ENCODE measurements around the gene ADA. TPM values are rescaled to one million over a fixed set of nuclear protein-coding genes. Genes with fewer than 3 reads are reported as not detected.
A peak's percentile ranks its signal among the peaks of the same experiment; 100 is the strongest.

The ADA gene
- polyA plus RNA-seq, 1 donor: 7.3 TPM

DNA sequence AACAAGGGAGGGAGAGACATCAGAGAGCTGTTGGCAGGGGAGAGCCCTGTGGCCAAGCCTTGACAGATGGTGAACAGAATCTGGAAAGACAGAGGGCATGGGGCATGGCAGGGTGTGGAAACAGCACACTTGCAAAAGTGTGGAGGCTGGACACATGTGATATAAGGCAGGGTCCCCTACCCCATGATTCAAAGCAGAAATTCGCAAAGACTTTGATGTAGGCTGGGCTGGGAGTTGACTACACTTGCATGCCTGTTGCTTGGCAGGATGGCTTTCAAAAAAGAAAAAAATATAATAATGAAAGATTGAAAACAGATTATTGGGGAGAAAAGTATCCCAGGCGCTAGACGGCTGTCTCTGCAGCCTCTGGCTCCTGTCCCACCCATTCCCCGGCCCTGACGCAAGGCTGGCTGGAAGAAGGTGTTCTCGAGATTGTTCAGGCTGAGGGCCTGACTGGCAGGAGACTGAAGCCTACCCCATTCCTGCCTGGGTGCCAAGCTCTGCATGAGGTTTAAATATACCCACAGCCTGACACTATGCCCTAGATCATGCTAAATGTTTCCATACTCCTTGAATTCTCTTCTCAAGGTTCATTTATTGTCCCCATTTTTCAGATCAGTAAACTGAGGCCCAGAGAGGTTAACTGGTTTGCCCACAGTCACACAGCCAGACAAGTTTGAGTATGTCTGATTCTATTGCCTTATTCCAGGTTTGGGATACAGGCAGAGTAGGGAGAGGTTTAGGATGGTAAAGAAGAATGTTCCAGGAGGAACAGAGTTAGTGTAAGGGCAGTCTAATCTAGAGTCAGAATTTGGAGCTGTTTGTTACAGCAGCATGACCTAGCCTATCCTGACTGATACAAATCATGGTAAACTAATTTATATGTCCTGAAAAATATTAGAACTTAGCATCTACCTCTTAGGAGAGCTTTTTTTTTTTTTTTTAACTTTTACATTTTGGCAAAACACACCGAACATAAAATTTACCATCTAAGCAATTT lies 40.2 kb upstream of the ADA start:
- Histone ChIP-seq H3K27ac (ENCODE audit: low read length) (peak overlapping the region; percentile 57), H3K4me3 (ENCODE audit: low read length) (no peak overlapping the region), H3K9me3 (ENCODE audit: control insufficient read depth, low read depth, low read length) (no peaks in the 10 kb centered on the region), H3K4me1 (ENCODE audit: control insufficient read depth, insufficient read depth, low read length) (peaks cover 16% of the 10 kb centered on the region), H3K27me3 (ENCODE audit: control insufficient read depth, insufficient read depth, low read length) (no peaks in the 10 kb centered on the region), H3K36me3 (ENCODE audit: control insufficient read depth, insufficient read depth, low read length) (no peaks in the 10 kb centered on the region)
- DNase-seq: no peak
- 100% methylated on average over 3 of the region's 7 CpGs for WGBS (ENCODE audit: insufficient coverage, low lambda C conversion rate)

DNA sequence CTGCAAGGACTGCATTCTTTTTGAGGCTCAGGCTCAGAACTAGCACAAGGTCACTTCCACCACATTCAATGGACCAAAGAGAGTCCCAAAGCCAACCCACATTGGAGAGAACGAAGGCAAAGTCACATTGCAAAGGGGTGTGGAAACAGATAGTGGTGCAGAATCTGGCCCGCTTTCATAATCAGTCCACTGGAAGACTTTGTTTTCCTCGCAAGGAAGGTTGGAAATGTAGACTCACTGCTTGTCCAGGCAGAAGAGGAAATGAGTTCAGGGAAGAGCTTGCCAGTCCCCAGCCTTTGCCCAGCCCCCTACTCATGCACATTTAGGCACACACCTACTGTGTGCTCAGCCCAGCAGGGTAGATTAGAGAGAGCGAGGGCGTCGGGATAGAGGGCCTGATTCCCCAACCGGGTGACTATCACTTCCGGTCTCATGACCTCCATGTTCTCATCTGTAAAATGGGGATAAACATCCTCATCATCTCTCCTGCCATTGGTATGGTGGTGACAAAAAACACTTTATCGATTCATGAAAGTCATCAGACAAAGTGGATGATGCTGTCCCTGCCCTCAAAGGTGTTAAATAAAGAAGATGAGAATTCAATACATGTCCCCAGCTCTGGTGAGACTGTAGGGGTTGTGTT lies 39.4 kb upstream of the ADA start:
- no CpG with 5 or more reads among the region's 9 CpGs for WGBS (ENCODE audit: insufficient coverage, low lambda C conversion rate)
- Histone ChIP-seq H3K4me3 (ENCODE audit: low read length) (no peak overlapping the region), H3K27ac (ENCODE audit: low read length) (no peak overlapping the region), H3K4me1 (ENCODE audit: control insufficient read depth, insufficient read depth, low read length) (peaks cover 16% of the 10 kb centered on the region), H3K9me3 (ENCODE audit: control insufficient read depth, low read depth, low read length) (no peaks in the 10 kb centered on the region), H3K27me3 (ENCODE audit: control insufficient read depth, insufficient read depth, low read length) (no peaks in the 10 kb centered on the region), H3K36me3 (ENCODE audit: control insufficient read depth, insufficient read depth, low read length) (no peaks in the 10 kb centered on the region)
- peak in 1 of 2 donors; percentile 35 for DNase-seq

DNA sequence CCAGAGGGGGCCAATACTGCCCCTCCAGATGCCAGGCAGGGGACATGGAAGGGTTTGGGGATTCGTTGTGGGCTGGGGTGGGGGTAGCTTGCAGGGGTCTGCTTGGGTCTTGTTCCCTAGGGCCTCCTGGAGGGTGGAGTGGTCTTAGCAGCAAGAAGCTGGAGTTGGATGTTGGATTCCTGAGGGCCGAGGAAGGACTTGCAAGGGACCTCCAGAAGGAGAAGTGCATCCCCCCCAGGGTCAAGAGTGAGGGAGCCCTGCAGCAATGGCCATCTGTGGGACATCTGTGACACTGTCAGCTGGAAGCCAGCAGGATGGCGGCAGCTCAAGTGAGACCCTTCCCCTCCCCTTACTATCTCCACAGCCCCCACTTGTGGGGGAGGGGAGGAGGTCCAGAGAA lies 38.3 kb upstream of the ADA start:
- peaks cover 19% of the 10 kb centered on the region for H3K4me1 ChIP-seq (ENCODE audit: control insufficient read depth, insufficient read depth, low read length)
- H3K27ac ChIP-seq (ENCODE audit: low read length): no peak overlapping the region
- H3K27me3 ChIP-seq (ENCODE audit: control insufficient read depth, insufficient read depth, low read length): no peaks in the 10 kb centered on the region
- WGBS (ENCODE audit: insufficient coverage, low lambda C conversion rate): no CpG with 5 or more reads among the region's 3 CpGs
- H3K36me3 ChIP-seq (ENCODE audit: control insufficient read depth, insufficient read depth, low read length): no peaks in the 10 kb centered on the region
- H3K9me3 ChIP-seq (ENCODE audit: control insufficient read depth, low read depth, low read length): no peaks in the 10 kb centered on the region
- no peak for DNase-seq
- no peak overlapping the region for H3K4me3 ChIP-seq (ENCODE audit: low read length)

DNA sequence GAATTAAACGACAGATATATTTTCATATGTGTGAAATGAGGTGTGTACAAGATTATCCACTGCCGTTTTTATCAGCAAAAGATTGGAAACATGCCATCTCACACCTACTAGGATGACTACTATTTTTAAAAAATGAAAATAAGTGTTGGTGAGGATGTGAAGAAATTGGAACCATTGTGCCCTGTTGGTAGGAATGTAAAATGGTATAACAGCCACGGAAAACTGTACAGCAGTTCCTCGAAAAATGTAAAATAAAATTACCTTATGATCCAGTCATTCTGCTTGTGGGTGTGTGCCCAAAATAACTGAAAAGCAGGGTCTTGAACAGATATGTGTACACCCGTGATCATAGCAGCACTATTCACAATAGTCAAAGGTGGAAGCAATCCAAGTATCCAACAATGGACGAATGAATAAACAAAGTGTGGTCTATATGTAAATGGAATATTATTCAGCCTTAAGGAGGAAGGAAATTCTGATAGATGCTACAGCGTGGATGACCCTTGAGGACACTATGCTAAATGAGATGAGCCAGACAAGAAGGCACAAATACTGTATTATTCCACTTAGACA lies 36.6 kb upstream of the ADA start:
- no peak overlapping the region for H3K4me3 ChIP-seq (ENCODE audit: low read length)

DNA sequence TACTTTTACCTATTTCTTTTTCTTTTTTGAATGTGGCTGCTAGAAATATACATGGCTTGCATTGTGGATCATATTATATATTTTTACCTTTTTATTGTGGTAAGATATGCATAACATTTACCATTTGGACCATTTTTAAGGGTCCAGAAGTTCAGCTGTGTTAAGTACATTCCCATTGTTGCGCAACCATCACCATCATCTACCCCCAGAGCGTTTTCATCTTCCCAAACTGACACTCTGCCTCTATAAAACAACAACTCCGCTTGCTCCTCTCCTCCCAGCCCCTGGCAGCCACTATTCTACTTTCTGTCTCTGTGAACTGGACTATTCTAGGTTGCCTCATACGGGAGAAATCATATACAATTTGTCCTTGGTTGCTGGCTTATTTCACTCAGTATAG lies 35.4 kb upstream of the ADA start:
- WGBS (ENCODE audit: insufficient coverage, low lambda C conversion rate): 80% methylated on average over 1 of the region's 4 CpGs
- Histone ChIP-seq H3K4me1 (ENCODE audit: control insufficient read depth, insufficient read depth, low read length) (peaks cover 19% of the 10 kb centered on the region), H3K9me3 (ENCODE audit: control insufficient read depth, low read depth, low read length) (no peaks in the 10 kb centered on the region), H3K27ac (ENCODE audit: low read length) (no peak overlapping the region), H3K27me3 (ENCODE audit: control insufficient read depth, insufficient read depth, low read length) (no peaks in the 10 kb centered on the region), H3K36me3 (ENCODE audit: control insufficient read depth, insufficient read depth, low read length) (no peaks in the 10 kb centered on the region), H3K4me3 (ENCODE audit: low read length) (no peak overlapping the region)
- no peak for DNase-seq

More for the DNA sequence above, 36.6 kb upstream of the ADA start:
- no peaks in the 10 kb centered on the region for H3K9me3 ChIP-seq (ENCODE audit: control insufficient read depth, low read depth, low read length)
- no peaks in the 10 kb centered on the region for H3K27me3 ChIP-seq (ENCODE audit: control insufficient read depth, insufficient read depth, low read length)
- no peak overlapping the region for H3K27ac ChIP-seq (ENCODE audit: low read length)
- 72% methylated on average over 3 of the region's 7 CpGs for WGBS (ENCODE audit: insufficient coverage, low lambda C conversion rate)
- H3K36me3 ChIP-seq (ENCODE audit: control insufficient read depth, insufficient read depth, low read length): no peaks in the 10 kb centered on the region
- no peak for DNase-seq
- H3K4me1 ChIP-seq (ENCODE audit: control insufficient read depth, insufficient read depth, low read length): peaks cover 22% of the 10 kb centered on the region

DNA sequence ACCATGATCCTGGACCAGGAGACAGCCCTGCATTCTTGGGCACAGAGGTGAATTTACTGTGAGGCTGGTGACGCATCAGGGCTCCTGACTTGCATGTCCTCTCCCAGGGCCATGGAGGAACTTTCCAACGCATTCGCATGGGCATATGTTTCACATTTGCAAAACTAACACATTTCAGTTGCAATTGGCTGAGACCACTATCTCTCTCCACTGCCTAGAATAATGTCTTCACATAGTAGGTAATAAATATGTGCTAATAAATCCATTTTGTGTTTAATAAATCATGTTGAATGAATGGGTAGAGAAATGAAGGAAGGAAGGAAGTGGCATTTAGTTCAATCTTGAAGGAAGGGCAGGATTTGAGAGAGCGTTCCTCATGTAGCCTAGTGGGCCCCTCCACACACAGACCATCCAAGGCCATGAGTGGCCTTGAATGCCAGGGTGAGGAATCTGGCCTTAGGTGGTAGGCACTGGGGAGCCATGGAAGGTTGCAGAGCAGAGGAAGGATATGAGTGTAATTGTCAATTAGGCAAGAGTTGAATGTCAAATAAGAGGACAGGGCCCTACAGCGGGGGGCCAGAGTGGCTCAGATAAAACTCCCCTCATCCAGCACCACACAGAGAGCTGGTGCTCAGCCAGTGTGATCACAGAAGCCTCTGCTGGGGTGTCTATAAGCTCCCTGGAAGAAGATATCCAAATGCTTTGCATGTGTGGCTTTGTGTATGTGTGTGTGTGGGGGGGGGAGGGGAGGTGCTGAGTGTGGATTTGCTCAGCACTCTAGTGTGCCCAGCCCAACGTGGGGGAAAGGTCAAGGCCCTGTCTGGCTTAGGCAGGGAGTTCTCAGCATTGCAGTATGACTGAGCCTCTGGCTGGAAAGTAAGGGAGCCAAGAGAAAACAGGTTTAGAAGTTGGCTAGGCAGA lies 32.8 kb upstream of the ADA start:
- no peaks in the 10 kb centered on the region for H3K27me3 ChIP-seq (ENCODE audit: control insufficient read depth, insufficient read depth, low read length)
- H3K4me3 ChIP-seq (ENCODE audit: low read length): no peak overlapping the region
- peaks cover 9% of the 10 kb centered on the region for H3K4me1 ChIP-seq (ENCODE audit: control insufficient read depth, insufficient read depth, low read length)
- WGBS (ENCODE audit: insufficient coverage, low lambda C conversion rate): no CpG with 5 or more reads among the region's 6 CpGs
- H3K9me3 ChIP-seq (ENCODE audit: control insufficient read depth, low read depth, low read length): no peaks in the 10 kb centered on the region
- H3K36me3 ChIP-seq (ENCODE audit: control insufficient read depth, insufficient read depth, low read length): no peaks in the 10 kb centered on the region
- H3K27ac ChIP-seq (ENCODE audit: low read length): no peak overlapping the region
- no peak for DNase-seq

DNA sequence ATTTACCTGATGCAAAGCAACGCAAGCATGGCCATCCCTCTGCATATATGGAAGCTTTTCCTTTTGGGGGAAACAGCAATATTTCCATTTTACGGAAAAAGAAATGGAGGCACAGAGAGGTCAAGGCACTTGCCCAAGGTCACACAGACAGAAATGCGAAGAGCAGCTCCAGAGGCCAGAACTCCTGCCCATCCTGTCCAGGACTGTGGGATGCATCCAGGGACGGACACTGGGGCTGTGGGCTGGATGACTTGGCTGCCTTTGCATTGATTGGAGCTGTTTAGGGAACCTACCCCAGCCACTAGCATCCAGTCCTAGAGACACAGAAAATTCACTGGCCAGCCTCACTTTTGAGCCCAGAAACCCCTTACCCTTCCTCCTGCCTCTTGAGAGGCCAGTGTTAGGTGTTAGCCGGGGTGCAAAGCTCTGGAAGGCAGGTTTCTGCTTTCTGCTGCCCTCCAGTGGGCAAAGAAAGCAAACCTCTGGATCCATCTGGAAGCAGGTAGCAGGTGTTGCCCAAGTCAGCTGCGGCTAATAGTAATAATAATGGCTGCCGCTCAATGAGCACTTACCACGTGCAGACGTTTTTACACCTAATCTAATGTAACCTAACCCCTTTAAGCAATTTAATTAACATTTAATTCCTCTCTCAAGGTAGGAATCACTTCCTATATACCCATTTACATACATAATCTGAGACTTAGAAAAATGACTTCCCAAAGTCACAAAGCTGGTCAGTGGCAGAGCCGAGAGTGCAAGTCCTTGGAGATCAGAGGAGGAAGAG lies 32.0 kb upstream of the ADA start:
- H3K27me3 ChIP-seq (ENCODE audit: control insufficient read depth, insufficient read depth, low read length): no peaks in the 10 kb centered on the region
- WGBS (ENCODE audit: insufficient coverage, low lambda C conversion rate): no CpG with 5 or more reads among the region's 10 CpGs
- H3K36me3 ChIP-seq (ENCODE audit: control insufficient read depth, insufficient read depth, low read length): no peaks in the 10 kb centered on the region
- no peak overlapping the region for H3K4me3 ChIP-seq (ENCODE audit: low read length)
- H3K4me1 ChIP-seq (ENCODE audit: control insufficient read depth, insufficient read depth, low read length): peaks cover 9% of the 10 kb centered on the region
- no peaks in the 10 kb centered on the region for H3K9me3 ChIP-seq (ENCODE audit: control insufficient read depth, low read depth, low read length)
- no peak overlapping the region for H3K27ac ChIP-seq (ENCODE audit: low read length)
- peak; percentile 68 to 71 for DNase-seq

DNA sequence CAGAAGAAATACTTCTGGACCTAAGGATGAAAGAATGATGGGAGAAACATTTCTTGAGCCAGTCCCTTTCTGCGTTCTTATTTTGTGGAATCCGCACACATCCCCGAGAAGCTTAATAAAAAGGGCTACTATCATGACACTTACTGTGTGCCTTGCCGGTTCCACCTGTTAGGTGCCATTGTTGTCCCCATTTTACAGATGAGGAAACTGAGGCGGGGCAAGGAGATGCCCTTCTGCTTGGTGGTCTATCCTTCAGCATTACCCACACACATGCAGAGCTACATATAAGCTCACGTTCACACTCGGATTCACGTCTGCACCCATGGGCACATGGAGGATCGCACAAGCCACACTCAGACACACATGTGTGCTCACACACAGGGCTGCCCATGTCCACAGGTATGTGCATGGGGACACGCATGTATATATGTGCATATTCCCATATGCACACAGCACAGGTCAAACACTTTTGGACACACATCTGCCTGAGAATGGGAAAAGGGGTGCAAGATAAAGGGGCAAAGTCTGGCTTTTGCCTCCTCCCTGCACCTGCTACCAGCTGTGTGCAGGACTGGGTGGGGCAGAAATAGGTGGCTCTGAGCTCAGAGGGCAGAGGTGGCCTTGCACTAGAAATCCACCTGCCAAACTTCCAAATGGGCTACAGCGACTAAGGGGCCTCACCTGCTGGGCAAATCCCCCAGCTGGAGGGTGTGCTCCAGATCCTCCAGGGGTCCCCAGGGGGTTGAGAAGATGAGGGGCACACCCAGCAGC lies 30.5 kb upstream of the ADA start:
- H3K4me3 ChIP-seq (ENCODE audit: low read length): no peak overlapping the region
- no CpG with 5 or more reads among the region's 11 CpGs for WGBS (ENCODE audit: insufficient coverage, low lambda C conversion rate)
- H3K4me1 ChIP-seq (ENCODE audit: control insufficient read depth, insufficient read depth, low read length): peaks cover 9% of the 10 kb centered on the region
- H3K9me3 ChIP-seq (ENCODE audit: control insufficient read depth, low read depth, low read length): no peaks in the 10 kb centered on the region
- no peak overlapping the region for H3K27ac ChIP-seq (ENCODE audit: low read length)
- H3K27me3 ChIP-seq (ENCODE audit: control insufficient read depth, insufficient read depth, low read length): no peaks in the 10 kb centered on the region
- no peaks in the 10 kb centered on the region for H3K36me3 ChIP-seq (ENCODE audit: control insufficient read depth, insufficient read depth, low read length)
- DNase-seq: peak in 1 of 2 donors; percentile 26
